ENCODE data around the gene TENM3. TPM values are rescaled to one million over a fixed set of nuclear protein-coding genes. Genes with fewer than 3 reads are reported as not detected.

TENM3 gene
- total RNA-seq, 2 donors from 2014 or later: 39.5 to 51.9 TPM

GRCh38 chr4:182291175-182291574 is 48.0 kb downstream of the TENM3 start:
- Histone ChIP-seq H3K9me3 (ENCODE audit: control insufficient read depth, low read length) (no peaks in the 10 kb centered on the region), H3K9ac (ENCODE audit: extremely low read depth, low read length, poor library complexity, severe bottlenecking) (no peak overlapping the region), H3K4me3 (ENCODE audit: low read length) (no peak overlapping the region), H3K27ac (ENCODE audit: low read depth, low read length) (no peak overlapping the region), H3K4me1 (ENCODE audit: control insufficient read depth, insufficient read depth, low read length) (peaks cover 5% of the 10 kb centered on the region), H3K36me3 (ENCODE audit: control insufficient read depth, insufficient read depth, low read length) (no peaks in the 10 kb centered on the region), H3K27me3 (ENCODE audit: control insufficient read depth, insufficient read depth, low read length, poor library complexity, severe bottlenecking) (no peaks in the 10 kb centered on the region)
- H3K9me3 Mint-ChIP-seq: no peaks in the 10 kb centered on the region
- whole genome bisulfite sequencing, 2 experiments (ENCODE audit: insufficient coverage in 1 of 2, insufficient read length in 1 of 2): 93 to 94% methylated on average over 8 of the region's 8 CpGs
- no peak for TF ChIP-seq CTCF (conservative IDR thresholded peaks at IDR 0.05)
- H3K36me3 Mint-ChIP-seq (ENCODE audit: low read depth): peaks cover 2% of the 10 kb centered on the region
- no peak for DNase-seq
- no peak overlapping the region for H3K27ac Mint-ChIP-seq
- H3K4me3 Mint-ChIP-seq: no peak overlapping the region
- peaks cover 14% of the 10 kb centered on the region for H3K4me1 Mint-ChIP-seq
- peaks cover 3% of the 10 kb centered on the region for H3K27me3 Mint-ChIP-seq (ENCODE audit: insufficient read depth)

- Histone ChIP-seq H3K4me1 (ENCODE audit: control insufficient read depth, insufficient read depth, low read length) (peaks cover 5% of the 10 kb centered on the region), H3K36me3 (ENCODE audit: control insufficient read depth, insufficient read depth, low read length) (no peaks in the 10 kb centered on the region), H3K27ac (ENCODE audit: low read depth, low read length) (no peak overlapping the region), H3K27me3 (ENCODE audit: control insufficient read depth, insufficient read depth, low read length, poor library complexity, severe bottlenecking) (no peaks in the 10 kb centered on the region), H3K9me3 (ENCODE audit: control insufficient read depth, low read length) (no peaks in the 10 kb centered on the region), H3K4me3 (ENCODE audit: low read length) (no peak overlapping the region), H3K9ac (ENCODE audit: extremely low read depth, low read length, poor library complexity, severe bottlenecking) (no peak overlapping the region)
- no peak overlapping the region for H3K4me3 Mint-ChIP-seq
- no peak for TF ChIP-seq CTCF (conservative IDR thresholded peaks at IDR 0.05)
- no peaks in the 10 kb centered on the region for H3K9me3 Mint-ChIP-seq
- peaks cover 2% of the 10 kb centered on the region for H3K36me3 Mint-ChIP-seq (ENCODE audit: low read depth)
- no peak overlapping the region for H3K27ac Mint-ChIP-seq
- H3K27me3 Mint-ChIP-seq (ENCODE audit: insufficient read depth): peaks cover 3% of the 10 kb centered on the region
- WGBS, 2 experiments (ENCODE audit: insufficient coverage in 1 of 2, insufficient read length in 1 of 2): 96 to 98% methylated on average over 4 to 11 of the region's 11 CpGs
- peaks cover 14% of the 10 kb centered on the region for H3K4me1 Mint-ChIP-seq
- no peak for DNase-seq
These were observed 48.5 kb downstream of the TENM3 start for GRCh38 chr4:182291597-182292270.

- TF ChIP-seq CTCF (conservative IDR thresholded peaks at IDR 0.05): no peak
- H3K27ac Mint-ChIP-seq: no peak overlapping the region
- H3K9me3 ChIP-seq (ENCODE audit: control insufficient read depth, low read length): no peaks in the 10 kb centered on the region
- H3K27ac ChIP-seq (ENCODE audit: low read depth, low read length): no peak overlapping the region
- H3K36me3 Mint-ChIP-seq (ENCODE audit: low read depth): peaks cover 2% of the 10 kb centered on the region
- no peak overlapping the region for H3K4me3 ChIP-seq (ENCODE audit: low read length)
- H3K27me3 ChIP-seq (ENCODE audit: control insufficient read depth, insufficient read depth, low read length, poor library complexity, severe bottlenecking): no peaks in the 10 kb centered on the region
- H3K9ac ChIP-seq (ENCODE audit: extremely low read depth, low read length, poor library complexity, severe bottlenecking): no peak overlapping the region
- H3K4me3 Mint-ChIP-seq: no peak overlapping the region
- DNase-seq: no peak
- no peaks in the 10 kb centered on the region for H3K9me3 Mint-ChIP-seq
- peaks cover 5% of the 10 kb centered on the region for H3K4me1 ChIP-seq (ENCODE audit: control insufficient read depth, insufficient read depth, low read length)
- no peaks in the 10 kb centered on the region for H3K36me3 ChIP-seq (ENCODE audit: control insufficient read depth, insufficient read depth, low read length)
- WGBS, 2 experiments (ENCODE audit: insufficient coverage in 1 of 2, insufficient read length in 1 of 2): 95 to 100% methylated on average over 2 to 4 of the region's 4 CpGs
- H3K27me3 Mint-ChIP-seq (ENCODE audit: insufficient read depth): peaks cover 3% of the 10 kb centered on the region
- peaks cover 14% of the 10 kb centered on the region for H3K4me1 Mint-ChIP-seq
These were observed 49.4 kb downstream of the TENM3 start for GRCh38 chr4:182292612-182293011.

Data from endodermal cell (in vitro differentiated cells).